NCI-H128 (cell line): ENCODE data around the gene SBK1.
"Not testable (repeated sequence)": the region's sequence is repeated elsewhere in the genome, so short reads cannot be mapped to it uniquely, and the experiment has no call there.

Source experiments
- DNase-seq: peaks from one replicate; lab custom pipeline; 2025; ENCODE audit not compliant: unreplicated experiment; lab: John Stamatoyannopoulos, UW

SBK1 gene

DNA sequence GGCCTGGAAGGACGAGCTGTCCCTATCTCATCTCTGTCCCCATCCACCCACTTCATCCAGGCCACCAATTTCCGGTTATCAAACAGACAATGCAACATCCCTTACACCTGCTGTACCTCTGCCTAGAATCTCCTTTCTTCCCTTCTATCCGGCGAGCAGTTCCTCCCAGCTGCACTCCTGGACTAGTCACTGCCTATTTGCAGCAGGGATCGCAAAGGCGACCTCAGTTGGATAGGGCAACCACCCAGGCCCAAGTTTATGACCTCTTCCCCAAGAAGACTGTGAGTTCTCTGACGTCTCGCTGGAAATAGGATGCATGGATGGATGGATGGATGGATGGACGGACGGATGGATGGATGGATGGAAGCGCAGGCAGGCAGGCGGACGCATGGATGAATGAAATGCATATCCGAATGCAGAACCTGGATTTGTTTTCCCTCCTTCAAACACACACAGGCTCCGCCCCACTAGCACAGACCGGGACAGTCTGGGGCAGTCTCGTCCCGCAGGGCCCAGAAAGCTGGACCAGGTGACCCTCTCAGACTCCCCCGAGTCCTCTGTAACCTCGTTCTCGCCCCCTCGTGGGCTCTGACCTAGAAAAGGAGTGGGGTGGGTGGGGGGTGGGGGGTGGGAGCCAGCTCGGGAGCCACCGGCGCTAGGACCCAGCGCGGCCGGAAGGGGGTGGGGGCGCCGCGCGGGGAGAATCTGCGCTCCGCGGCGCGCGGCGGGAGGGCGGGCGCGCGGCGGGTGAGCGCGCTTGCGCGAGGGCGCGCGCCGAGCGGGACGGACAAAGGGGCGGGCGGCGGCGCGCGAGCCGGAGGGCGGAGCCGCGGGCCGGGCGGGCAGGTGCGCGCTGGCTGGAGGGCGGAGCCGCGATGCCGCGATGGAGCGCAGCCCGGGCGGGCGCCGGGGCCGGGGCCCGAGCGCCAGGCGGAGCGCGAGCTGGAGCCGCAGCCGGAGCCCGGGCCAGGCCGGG lies at the start of gene SBK1:
Gene SBK1 (plus strand): TSS at position 875 of the 976 bp plus-strand sequence. CDS start 24,867 bp downstream, outside the sequence.
- DNase-seq, result peak; percentile 57

DNA sequence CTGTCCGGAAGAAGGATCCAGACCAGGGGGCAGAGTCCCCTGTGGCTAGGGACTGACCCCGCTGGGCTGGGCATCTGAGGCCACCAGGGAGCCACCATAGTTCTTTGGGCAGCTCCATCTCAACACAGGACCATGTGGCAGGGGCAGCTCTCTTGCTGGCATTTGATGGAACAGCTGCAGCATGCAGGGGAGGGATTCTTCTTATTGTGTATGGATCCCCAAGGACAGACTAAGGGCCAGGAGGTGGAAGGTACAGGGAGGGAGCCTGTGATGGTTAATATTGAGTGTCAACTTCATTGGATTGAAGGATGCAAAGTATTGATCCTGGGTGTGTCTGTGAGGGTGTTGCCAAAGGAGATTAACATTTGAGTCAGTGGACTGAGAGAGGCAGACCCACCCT lies 42.8 kb upstream of the SBK1 start:
- not testable (repeated sequence) for DNase-seq

DNA sequence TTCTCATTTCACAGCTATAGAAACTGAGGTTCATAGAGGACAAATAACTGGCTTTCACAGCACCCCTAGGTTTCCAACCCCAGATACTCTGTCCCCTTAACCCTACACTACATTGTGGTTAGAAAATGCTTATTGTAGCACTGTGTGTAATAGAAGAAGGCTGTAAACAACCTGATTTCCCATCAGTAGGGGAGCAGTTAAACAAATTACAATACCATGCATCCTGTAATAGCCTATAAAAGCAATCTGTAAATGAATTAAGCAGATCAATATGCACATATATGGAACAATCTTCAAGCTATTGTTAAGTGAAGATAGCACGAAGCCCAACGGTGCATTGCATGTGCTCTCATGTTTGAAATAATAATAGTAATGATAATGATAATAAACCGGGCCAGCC lies 41.3 kb upstream of the SBK1 start:
- no peak for DNase-seq

GRCh38 chr16:28254158-28254557 lies 38.2 kb upstream of the SBK1 start:
- DNase-seq, result no peak

DNA sequence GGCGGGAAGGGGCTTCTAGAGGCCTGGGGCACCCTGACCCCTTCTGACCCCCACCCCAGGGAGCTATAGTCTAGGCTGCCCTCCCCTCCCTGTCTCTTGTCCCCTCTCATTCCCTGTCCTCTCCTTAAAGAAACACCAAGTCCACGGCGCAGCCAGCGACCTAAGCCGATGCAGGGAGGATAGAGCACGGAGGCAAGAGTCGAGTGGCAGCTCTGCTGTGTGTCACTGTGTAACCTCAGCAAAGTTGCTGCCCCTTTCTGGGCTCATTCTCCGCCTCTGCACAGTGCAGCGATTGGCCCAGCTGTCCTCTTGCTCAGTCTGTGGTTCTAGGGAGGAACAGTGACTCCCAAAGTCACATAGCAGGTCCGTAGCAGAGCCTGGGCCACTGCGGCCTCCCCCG lies 36.5 kb upstream of the SBK1 start:
- DNase-seq, result no peak

DNA sequence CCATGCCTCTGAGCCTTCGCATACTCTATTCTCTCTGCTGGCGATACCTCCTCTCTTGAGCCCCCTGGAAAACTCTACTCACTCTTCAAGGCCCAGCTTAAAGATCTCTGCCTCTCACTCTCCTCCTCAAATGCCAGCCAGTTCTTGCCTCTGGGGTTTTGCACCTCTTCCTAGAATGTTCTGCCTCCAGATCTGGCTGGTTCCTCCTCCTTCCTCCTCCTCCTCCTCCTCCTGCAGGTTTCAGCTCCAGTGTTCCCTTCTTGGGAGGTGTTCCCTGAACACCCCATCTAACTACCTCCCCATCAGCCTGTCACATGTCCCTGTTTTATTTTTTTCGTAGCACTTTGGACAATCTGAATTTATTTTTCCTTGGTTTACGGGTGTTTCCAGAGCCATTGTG lies 35.1 kb upstream of the SBK1 start:
- no peak for DNase-seq

GRCh38 chr16:28258567-28258966 lies 33.8 kb upstream of the SBK1 start:
- DNase-seq, result no peak

DNA sequence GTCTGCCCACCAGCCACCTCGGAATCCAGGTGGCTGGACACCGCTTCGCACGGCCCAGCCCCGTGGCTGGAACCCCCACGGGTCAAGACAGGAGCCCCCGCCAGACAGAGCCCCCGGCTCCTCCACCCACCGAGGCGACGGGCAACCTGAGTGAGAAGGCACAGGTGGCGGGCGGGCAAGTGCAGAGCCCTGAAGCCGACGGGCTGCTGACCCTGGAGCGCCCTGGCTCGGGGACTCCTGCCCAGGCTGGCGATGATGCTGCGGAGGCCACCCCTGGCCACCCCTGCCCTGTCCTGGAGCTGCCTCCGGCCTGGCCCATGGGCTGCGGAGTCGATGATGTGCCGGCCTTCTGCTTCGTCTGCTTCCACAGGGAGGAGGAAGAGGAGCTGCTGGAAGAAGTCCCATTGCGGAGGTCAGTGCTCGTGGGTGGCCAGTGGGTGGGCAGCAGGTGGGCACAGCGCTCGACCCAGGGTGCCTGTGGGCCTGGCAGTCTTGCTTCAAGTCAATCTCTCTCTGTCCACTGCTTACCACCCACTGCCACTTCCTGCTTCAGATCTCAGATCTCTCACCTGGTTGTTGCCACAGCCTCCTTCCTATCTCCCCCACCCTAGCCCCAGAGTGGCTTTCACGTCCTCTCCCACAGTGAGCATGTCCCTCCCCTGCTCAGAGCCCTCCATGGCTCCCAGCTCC lies 33.1 kb upstream of the SBK1 start:
- no peak for DNase-seq

DNA sequence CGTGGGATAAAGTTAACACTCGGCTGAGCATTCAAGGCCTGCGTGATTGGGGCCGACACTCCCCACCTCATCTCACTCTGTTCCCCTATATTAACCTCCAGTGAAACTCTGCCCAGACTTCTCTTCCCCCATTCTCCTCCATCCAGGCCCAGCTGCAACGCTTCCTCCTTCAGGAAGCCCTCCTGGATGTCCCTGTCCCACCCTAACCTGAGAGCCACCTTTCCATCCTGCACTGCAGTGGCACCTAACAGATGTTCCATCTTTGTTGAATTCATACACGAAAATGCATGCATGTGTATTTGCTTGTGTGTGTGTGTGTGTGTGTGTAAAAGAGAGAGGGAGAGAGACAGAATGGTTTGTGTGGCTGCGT lies 32.6 kb upstream of the SBK1 start:
- DNase-seq, result no peak

GRCh38 chr16:28260193-28260592 lies 32.1 kb upstream of the SBK1 start:
- no peak for DNase-seq

DNA sequence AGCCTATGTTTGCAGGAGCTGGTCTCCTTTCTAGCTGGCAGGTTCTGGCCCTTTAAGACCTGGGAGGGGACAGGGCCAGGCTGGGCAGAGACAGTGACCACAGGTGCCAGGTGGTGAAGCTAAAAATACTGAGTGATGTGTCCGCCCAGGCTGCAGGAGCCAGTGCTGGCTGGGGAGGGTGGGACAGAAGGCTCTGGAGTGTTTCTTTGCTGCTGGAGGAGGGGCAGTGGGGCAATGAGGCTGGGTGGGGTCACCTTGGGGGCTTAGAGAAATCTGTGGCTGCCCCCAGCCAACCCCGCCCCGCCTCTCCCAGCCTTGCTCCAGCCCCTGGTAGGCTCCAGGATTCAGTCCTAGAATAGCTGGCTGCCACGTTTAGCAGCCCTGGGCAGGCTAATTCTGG lies 30.4 kb upstream of the SBK1 start:
- DNase-seq, result no peak

- no peak for DNase-seq
Observed at GRCh38 chr16:28263305-28263704, 29.0 kb upstream of the SBK1 start.

DNA sequence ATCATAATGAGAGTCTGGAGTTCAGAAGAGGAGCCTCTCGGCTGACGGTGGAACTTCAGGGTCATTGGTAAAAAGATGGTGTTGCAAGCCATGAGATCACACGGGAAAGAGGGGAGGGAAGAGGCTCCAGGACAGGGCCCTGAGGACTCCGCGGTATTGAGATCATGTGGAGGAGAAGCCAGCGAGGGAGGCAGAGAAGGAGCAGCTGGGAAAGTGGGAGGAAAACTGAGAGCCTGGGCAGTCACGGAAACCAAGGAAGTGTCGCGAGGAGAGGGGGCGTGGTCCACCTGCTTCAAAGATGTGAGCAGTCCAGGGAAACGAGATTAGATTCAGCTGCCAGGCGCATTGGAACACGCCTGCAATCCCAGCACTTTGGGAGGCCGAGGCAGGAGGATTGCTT lies 27.7 kb upstream of the SBK1 start:
- DNase-seq, result no peak

DNA sequence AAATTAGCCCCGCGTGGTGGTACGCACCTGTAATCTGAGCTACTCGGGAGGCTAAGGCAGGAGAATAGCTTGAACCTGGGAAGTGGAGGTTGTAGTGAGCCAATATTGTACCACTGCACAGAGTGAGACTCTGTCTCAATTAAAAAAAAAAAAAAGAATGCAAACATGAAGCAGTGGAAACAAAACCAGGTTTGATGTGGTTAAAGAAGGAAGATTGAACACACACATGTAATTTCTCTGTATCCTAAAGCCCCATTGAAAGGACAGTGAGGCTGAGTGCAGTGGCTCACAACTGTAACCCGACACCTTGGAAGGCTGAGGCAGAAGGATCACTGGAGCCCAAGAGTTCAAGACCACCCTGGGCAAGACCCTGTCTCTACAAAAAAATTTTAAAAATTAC lies 26.5 kb upstream of the SBK1 start:
- no peak for DNase-seq

DNA sequence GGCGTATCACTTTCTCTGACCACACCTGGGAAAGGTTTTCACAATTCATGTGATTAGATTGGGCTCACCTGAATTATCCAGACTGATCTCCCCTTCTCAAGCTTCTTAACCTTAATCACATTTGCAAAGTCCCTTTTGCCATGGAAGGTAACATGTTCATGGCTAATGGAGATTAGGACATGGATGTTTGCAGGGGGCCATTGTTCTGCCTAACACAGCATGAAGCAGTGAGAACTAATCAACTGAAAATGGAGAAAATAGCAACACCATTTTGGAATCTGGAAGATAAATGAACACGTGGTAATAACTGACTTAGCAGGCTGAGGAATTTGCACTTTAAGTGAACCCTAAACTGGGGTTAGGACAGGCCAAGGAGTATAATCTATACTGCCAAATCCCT lies 25.0 kb upstream of the SBK1 start:
- DNase-seq, result no peak

GRCh38 chr16:28273511-28273910 lies 18.8 kb upstream of the SBK1 start:
- no peak for DNase-seq

DNA sequence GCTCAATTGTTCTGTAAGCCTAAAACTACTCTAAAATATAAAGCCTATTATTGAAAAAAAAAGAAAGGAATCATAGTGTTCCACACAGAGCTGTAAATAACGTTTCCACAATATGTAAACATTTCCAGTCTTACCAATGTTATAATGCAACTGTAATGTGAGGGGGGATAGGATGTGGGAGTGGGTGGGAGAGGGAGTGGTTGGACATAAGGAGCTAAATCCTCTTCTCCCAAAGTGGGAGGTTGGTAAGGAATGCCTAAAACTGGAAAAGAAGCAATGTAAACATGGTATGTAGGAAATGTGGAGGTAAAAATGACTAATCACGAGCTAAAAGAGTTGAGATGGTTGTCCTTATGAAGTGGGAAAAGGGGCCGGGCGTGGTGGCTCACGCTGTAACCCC lies 17.6 kb upstream of the SBK1 start:
- no peak for DNase-seq

- DNase-seq, result no peak
Observed at GRCh38 chr16:28276301-28276700, 16.0 kb upstream of the SBK1 start.

DNA sequence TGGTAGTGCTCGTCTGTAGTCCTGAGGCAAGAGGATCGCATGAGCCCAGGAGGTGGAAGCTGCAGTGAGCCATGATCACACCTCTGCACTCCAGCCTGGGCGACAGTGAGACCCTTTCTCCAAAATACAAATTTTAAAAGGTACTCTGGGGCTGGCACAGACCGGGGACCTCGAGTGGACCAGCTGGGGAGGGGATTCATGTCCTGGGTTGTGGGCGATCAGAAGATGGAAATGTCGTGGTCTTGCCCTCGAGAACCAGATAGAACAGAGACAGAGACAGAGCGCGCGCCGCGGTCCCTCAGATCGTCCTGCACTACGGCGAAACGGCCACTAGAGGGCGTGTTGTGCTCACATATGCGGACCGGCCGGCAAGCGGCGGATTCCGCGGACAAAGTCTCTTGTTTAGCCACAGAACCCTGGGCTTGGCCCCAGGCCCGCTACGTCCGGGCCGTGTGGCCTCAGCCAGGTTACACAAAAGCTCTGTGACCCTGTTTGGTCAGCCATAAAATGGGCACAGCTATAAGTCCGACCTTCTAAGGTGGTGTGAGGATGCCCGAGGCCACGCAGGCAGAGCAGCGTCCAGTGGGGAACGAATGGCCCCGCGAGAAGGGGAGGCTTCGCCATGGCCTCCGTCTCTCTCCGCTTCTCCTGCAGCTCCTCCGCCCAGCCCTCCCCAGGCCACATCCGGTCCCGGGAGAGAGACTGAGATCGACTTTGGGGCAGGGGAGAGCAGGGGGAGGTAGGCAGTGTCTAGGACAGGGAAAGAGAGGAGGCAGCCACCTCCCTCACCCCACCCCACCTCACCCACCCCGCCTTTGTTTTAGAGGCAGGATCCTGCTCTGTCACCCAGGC lies 14.6 kb upstream of the SBK1 start:
- peak; percentile 30 for DNase-seq

GRCh38 chr16:28279006-28279405 lies 13.3 kb upstream of the SBK1 start:
- no peak for DNase-seq
